Large intestine (tissue), 3 donors: ENCODE data around the gene JOSD2. TPM values are rescaled to one million over a fixed set of nuclear protein-coding genes. Genes with fewer than 3 reads are reported as not detected.
A peak's percentile ranks its signal among the peaks of the same experiment; 100 is the strongest.

Experiments used
- DNase-seq, 2 donors: peaks; one replicate each; pipeline versions ENCODE4 v3.0.0 to v3.0.0-alpha.2; 2013
- H3K27ac ChIP-seq: one replicate; pipeline ENCODE4 v1.5.1; 2013; ENCODE audit warnings: low read length
- H3K27me3 ChIP-seq: 2 replicates; pipeline ENCODE4 v1.6.1; 2013; ENCODE audit warnings: low read length; ENCODE audit not compliant: control insufficient read depth, insufficient read depth
- H3K36me3 ChIP-seq: 2 replicates; pipeline ENCODE4 v1.6.1; 2013; ENCODE audit warnings: low read length; ENCODE audit not compliant: control insufficient read depth, insufficient read depth
- H3K4me1 ChIP-seq: one replicate; pipeline ENCODE4 v1.6.1; 2013; ENCODE audit warnings: low read length; ENCODE audit not compliant: control insufficient read depth, insufficient read depth
- H3K4me3 ChIP-seq: one replicate; pipeline ENCODE4 v1.5.1; 2013; ENCODE audit warnings: low read length
- H3K9me3 ChIP-seq: one replicate; pipeline ENCODE4 v1.6.1; 2013; ENCODE audit warnings: mild to moderate bottlenecking, low read depth, low read length, moderate library complexity; ENCODE audit not compliant: control insufficient read depth
- WGBS: methylation state at CpG from one replicate; pipeline ENCODE4 v1.1.5; 2013; ENCODE audit warnings: low lambda C conversion rate; ENCODE audit not compliant: insufficient coverage; 5-methylcytosine and 5-hydroxymethylcytosine counted together
- polyA plus RNA-seq: library from polyadenylated mRNA; unstranded; fragments of 120-200 nt; gene quantifications from one replicate; pipeline ENCODE4 v1.2.1, GENCODE V29; 2013

The JOSD2 gene
- polyA plus RNA-seq, 1 donor: 20.1 TPM

DNA sequence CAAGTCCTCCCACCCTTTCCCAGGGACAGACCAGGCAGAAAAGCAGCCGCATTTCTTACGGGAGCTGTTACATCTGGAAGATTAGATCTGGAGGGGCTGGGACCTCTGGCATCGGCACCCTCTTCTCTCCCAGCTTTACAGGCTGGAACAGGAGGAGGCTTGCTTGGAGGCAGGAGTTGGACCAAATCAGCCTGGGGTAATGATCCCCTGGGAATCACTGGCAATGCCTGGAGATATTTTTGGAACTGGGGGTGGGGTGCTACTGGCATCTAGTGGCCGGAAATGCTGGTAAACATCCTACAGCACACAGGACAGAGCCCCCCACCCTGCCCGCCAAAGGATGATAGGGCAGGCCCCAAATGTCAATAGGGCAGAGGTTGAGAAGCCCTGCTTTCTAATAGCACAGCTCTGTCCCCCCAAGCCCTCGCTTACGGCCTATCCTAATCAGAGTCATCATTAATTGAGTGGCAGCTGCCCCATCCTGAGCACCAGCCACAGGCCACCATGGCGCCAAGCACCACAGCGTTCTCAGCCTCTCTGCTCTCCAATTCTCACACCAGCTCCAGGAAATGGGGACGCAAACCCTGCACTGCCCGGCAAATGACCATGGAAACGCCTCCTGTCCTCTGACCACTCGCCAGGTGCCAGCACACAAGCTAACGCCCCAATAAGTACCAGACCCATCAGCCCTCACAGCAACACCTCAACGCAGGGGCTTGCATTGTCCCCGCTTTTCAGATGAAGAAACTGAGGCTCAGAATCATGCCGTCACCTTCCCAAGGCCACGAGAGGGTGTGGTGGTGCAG lies 36.6 kb upstream of the JOSD2 start:
- Histone ChIP-seq H3K4me3 (no peak overlapping the region), H3K4me1 (no peaks in the 10 kb centered on the region), H3K36me3 (no peaks in the 10 kb centered on the region), H3K9me3 (no peaks in the 10 kb centered on the region), H3K27ac (no peak overlapping the region), H3K27me3 (peaks cover 26% of the 10 kb centered on the region)
- DNase-seq: no peak
- WGBS: 100% methylated on average over 2 of the region's 18 CpGs

DNA sequence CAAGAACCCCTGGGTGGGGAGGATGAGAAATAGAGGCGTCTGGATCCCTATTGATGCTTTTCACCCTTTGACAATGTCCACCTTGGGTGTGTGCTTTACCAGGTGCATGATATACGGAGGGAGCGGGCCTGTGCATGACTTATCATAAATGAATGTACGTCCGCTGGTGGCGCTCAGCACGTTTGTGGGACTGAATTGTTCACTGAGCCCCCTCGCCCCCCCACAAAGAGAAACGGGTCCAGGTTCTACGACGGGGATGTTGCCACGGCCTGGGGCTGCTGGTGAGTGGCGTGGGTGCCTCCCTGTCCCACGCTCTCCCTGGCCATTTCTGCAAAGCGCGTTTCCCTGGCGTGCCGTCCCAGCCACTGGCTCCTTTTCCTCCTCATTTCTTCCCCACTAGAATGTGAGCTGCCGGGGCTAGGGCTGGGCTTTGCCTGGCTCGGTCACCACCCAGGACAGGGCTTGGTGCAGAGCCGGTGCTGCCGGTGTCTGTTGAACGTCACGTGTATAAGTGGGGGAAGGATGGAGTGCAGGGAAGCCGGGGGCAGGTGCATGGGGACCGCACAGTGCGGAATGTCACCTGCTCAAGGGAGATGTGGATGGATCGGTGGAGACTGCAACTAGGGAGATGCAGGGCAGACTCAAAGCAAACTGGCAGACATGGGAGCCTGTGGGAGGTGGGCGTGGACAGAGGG lies 35.7 kb upstream of the JOSD2 start:
- no peak overlapping the region for H3K4me3 ChIP-seq

DNA sequence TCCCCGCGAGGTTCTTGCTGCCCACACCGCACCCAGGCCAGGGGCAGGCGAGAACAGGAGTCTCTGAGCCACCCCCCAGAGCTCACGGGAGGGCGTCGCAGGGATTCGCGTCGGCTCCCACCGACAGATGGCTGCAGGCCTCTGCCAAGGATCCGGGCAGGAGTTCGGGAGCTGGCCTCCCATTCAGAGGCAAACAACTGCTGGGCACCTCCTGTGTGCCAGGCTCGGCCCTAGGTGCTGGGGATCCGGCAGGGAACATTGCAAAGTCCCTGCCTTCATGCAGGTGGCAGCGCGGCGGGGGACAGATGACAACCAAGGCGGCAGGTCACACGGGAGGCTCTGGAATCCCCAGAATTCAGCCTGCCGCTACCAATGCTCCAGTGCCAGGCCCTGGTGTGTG lies 32.0 kb upstream of the JOSD2 start:
- Histone ChIP-seq H3K36me3 (no peaks in the 10 kb centered on the region), H3K4me3 (no peak overlapping the region), H3K27me3 (no peaks in the 10 kb centered on the region), H3K27ac (no peak overlapping the region), H3K4me1 (no peaks in the 10 kb centered on the region), H3K9me3 (no peaks in the 10 kb centered on the region)
- DNase-seq: no peak
- WGBS: no CpG with 5 or more reads among the region's 21 CpGs

More for the DNA sequence above, 35.7 kb upstream of the JOSD2 start:
- no peak for DNase-seq
- H3K9me3 ChIP-seq: no peaks in the 10 kb centered on the region
- no CpG with 5 or more reads among the region's 29 CpGs for WGBS
- peaks cover 18% of the 10 kb centered on the region for H3K27me3 ChIP-seq
- H3K27ac ChIP-seq: no peak overlapping the region
- H3K4me1 ChIP-seq: no peaks in the 10 kb centered on the region
- no peaks in the 10 kb centered on the region for H3K36me3 ChIP-seq

DNA sequence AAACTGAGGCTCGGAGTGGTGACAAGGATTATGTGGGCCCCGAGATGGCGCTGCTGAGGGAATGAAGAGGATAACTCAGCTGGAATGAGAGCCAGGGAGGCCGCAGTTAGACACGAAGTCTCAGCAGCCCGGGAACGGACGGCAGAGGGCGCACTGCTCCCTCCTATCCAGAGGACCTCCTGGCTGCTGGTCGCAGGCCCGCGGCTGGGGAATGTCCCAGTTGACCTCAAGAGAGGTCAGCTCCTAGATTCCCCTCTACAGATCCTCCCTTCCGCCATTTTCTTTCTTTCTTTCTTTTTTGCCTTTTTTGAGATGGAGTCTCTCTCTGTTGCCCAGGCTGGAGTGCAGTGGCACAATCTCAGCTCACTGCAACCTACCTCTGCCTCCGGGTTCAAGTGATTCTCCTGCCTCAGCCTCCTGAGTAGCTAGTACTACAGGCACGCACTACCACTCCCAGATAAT lies 26.8 kb upstream of the JOSD2 start:
- H3K9me3 ChIP-seq: peaks cover 5% of the 10 kb centered on the region
- DNase-seq: peak; percentile 53 to 60
- no peaks in the 10 kb centered on the region for H3K27me3 ChIP-seq
- 19% methylated on average over 3 of the region's 15 CpGs for WGBS
- H3K4me1 ChIP-seq: no peaks in the 10 kb centered on the region
- H3K4me3 ChIP-seq: no peak overlapping the region
- no peak overlapping the region for H3K27ac ChIP-seq
- no peaks in the 10 kb centered on the region for H3K36me3 ChIP-seq

DNA sequence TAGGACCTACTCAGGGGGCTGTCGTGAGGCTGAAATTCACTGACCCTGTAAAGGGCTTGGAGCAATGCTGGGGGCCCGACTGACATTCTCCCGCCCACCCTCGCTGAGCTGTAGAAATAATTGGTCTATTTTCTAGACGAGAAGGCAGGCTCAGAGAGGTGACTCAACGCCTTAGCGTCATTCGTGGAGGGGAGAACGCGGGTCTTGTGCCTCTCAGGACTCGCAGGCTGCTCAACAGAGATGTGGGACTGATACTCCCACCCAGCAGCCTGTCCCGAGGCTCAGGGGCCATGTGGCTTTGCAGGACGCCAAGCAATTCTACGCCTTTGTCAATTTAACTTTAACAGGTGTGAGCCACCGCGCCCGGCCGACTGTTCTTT lies 26.3 kb upstream of the JOSD2 start:
- H3K36me3 ChIP-seq: no peaks in the 10 kb centered on the region

DNA sequence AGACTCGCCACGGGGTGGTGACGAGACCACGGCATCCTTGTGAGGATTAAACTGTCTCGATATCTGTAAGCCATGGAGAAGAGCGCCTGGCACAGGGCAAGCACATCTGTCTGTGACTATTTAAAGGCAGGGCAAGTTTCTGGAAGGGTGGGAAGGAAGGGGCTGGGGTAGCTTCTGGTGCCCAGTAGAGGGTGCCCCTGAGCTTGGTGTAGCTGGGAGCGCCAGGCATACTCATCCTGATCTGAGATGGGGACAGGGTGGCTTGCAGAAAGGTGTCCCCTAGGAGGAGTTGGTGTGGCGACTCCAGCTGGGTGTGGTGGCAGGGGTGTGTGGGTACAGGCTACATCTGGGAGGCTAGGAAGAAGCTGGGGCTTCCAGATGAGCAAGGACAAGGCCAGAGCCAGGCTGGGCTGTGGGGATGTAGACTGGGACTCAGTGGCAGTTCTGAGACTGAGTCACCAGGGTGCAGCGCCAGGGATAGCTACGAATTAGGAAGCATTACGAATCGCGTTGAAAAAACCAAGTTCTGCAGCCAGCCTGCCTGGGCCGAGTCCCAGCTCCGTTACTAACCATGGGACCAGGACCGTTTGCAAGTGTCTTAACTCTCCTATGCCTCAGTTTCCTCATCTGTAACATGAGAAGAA lies 25.8 kb upstream of the JOSD2 start:
- DNase-seq: no peak
- Histone ChIP-seq H3K4me1 (no peaks in the 10 kb centered on the region), H3K4me3 (no peak overlapping the region), H3K27ac (no peak overlapping the region), H3K9me3 (peaks cover 5% of the 10 kb centered on the region), H3K36me3 (no peaks in the 10 kb centered on the region), H3K27me3 (no peaks in the 10 kb centered on the region)
- no CpG with 5 or more reads among the region's 16 CpGs for WGBS

More for the DNA sequence above, 26.3 kb upstream of the JOSD2 start:
- Histone ChIP-seq H3K4me1 (no peaks in the 10 kb centered on the region), H3K9me3 (peaks cover 5% of the 10 kb centered on the region), H3K27ac (no peak overlapping the region), H3K27me3 (no peaks in the 10 kb centered on the region), H3K4me3 (no peak overlapping the region)
- no peak for DNase-seq
- WGBS: 90% methylated on average over 6 of the region's 18 CpGs

DNA sequence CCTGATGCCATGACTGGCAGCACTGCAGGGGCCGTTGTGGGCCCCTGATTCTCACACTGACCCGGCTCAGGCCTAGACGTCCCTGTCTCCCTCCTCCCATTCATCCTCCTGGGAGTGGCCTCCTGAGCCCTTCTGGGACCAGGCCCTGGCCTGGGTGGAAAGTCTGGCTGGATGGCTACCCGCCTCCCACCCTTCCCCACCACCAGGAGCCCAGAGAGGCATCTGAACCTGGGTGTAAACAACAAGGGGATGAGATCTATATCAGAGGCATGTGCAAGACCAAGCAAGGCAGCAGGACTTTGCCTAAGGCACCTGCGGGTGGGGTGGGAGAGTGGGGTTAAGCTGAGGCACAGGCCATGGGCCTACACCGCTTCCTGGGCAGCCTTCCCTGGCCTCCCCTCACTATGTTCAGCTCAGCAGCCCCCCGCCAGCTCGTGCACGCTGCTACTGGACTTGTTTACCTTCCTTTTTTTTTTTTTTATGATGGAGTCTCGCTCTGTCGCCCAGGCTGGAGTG lies 24.7 kb upstream of the JOSD2 start:
- Histone ChIP-seq H3K27ac (no peak overlapping the region), H3K4me3 (no peak overlapping the region), H3K9me3 (peaks cover 5% of the 10 kb centered on the region), H3K4me1 (no peaks in the 10 kb centered on the region), H3K27me3 (no peaks in the 10 kb centered on the region), H3K36me3 (no peaks in the 10 kb centered on the region)
- no peak for DNase-seq
- no CpG with 5 or more reads among the region's 11 CpGs for WGBS

DNA sequence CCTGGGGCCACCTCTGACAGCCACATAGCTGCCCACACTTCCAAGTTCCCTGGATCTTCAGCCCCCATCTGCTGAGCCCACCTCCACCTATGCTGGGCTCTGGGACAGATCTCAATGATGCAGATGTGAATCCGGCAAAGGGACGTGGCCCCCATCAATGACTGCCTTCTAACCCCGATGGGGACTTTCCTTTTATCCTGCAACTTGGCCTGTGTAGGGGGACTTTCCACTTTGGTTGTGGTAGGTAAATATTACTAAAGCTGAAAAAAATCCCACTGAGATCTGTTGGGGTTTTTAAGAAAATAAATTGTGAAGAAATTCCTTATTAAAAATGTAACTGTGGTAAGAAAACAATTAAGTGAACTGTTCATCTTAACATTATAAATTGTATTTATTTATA lies 23.5 kb upstream of the JOSD2 start:
- Histone ChIP-seq H3K36me3 (no peaks in the 10 kb centered on the region), H3K4me3 (no peak overlapping the region), H3K27ac (no peak overlapping the region), H3K27me3 (no peaks in the 10 kb centered on the region), H3K4me1 (no peaks in the 10 kb centered on the region), H3K9me3 (peaks cover 5% of the 10 kb centered on the region)
- DNase-seq: no peak
- WGBS: no CpG with 5 or more reads among the region's 3 CpGs

DNA sequence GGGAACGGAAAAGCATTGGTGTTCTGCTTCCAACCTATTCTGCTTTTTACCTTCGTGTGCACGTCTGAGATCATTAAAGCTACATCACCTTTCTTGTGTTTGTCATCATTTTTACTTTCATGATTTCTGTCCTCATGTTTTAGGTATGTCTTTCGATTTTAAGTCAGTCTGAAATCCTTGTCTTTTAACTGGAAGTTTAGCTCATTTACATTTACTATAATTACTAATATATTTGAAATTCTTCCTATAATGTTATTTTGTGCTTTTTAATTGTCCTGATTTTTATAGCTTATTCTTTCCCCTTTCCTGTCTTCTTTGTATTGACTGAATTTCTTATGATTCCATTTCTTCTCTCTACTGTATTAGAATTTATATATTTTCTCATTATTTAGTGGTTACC lies 22.0 kb upstream of the JOSD2 start:
- H3K36me3 ChIP-seq: no peaks in the 10 kb centered on the region
- no peak overlapping the region for H3K27ac ChIP-seq
- WGBS: 97% methylated on average over 3 of the region's 4 CpGs
- peaks cover 5% of the 10 kb centered on the region for H3K9me3 ChIP-seq
- no peak for DNase-seq
- H3K4me1 ChIP-seq: no peaks in the 10 kb centered on the region
- no peak overlapping the region for H3K4me3 ChIP-seq
- no peaks in the 10 kb centered on the region for H3K27me3 ChIP-seq

DNA sequence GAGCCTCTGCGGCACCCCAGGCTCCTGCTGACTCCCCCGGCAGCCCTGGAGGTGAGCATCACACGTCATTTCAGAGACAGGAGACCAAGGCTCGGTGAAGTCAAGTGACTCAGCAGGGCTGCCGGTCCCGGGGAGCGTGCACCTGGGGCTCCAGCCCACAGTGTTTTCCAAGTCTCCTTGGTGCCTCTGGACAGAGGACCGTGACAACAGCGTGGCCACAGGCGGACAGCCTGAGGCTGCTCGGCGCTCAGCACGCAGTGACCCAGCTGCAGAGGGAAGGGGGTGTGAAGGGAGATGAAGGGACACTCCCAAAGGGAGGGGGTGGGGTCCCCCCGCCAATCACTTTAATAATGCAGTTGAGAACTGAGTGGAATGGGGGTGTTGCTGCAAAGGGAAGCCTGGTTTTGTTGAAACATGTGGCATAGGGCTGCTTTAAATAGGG lies 20.2 kb upstream of the JOSD2 start:
- no peaks in the 10 kb centered on the region for H3K36me3 ChIP-seq
- H3K9me3 ChIP-seq: peaks cover 5% of the 10 kb centered on the region
- no peaks in the 10 kb centered on the region for H3K4me1 ChIP-seq
- H3K27ac ChIP-seq: no peak overlapping the region
- DNase-seq: no peak
- H3K27me3 ChIP-seq: no peaks in the 10 kb centered on the region
- no CpG with 5 or more reads among the region's 14 CpGs for WGBS
- H3K4me3 ChIP-seq: no peak overlapping the region
